ENCODE results near the gene ALAS1. TPM values are rescaled to one million over a fixed set of nuclear protein-coding genes. Genes with fewer than 3 reads are reported as not detected.
A peak's percentile ranks its signal among the peaks of the same experiment; 100 is the strongest.
"Not testable (repeated sequence)": the region's sequence is repeated elsewhere in the genome, so short reads cannot be mapped to it uniquely, and the experiment has no call there.

The ALAS1 gene
- total and polyA plus RNA-seq, 2 donors (not counting 3 experiments of a cell fraction or from before 2014, with no cell fraction given), result 45.1 to 72.1 TPM

GRCh38 chr3:52151991-52152390 lies 46.0 kb upstream of the ALAS1 start:
- FAIRE-seq; DNase-seq (ENCODE audit: low read depth, low spot score); H3K27ac ChIP-seq (ENCODE audit: insufficient read depth, low read depth, low read length); H3K27me3 ChIP-seq (ENCODE audit: control insufficient read depth in 2 of 2, insufficient read depth in 2 of 2, low read length in 2 of 2); H3K4me3 ChIP-seq (replicated peaks in 1 of 3; ENCODE audit: insufficient read depth in 1 of 3, low read depth in 1 of 3, low read length in 3 of 3); H3K79me2 ChIP-seq (ENCODE audit: control insufficient read depth, insufficient read depth, low read length); H4K20me1 ChIP-seq (replicated peaks; ENCODE audit: control insufficient read depth, extremely low read depth, insufficient read depth, low read length); H3K36me3 ChIP-seq (ENCODE audit: control insufficient read depth in 2 of 2, extremely low read depth in 1 of 2, insufficient read depth in 2 of 2, low read length in 2 of 2); H3K4me2 ChIP-seq (ENCODE audit: insufficient read depth, low read length); POLR2A ChIA-PET; H3K9me1 ChIP-seq (replicated peaks; ENCODE audit: control insufficient read depth, extremely low read depth, insufficient read depth, low read length); H2AFZ ChIP-seq (ENCODE audit: low read depth, low read length); H3K9me3 ChIP-seq (replicated peaks; ENCODE audit: control insufficient read depth, insufficient read depth, low read length); H3K9ac ChIP-seq (replicated peaks; ENCODE audit: extremely low read depth, insufficient read depth, low read length); dilution Hi-C loops (cut with MboI; ENCODE audit: extremely low pct_ligation_motif_present, low sequenced_read_pairs); BruUV-seq (replicated peaks): not testable (repeated sequence)
- peaks cover 14% of the 10 kb centered on the region for H3K4me1 ChIP-seq (ENCODE audit: control insufficient read depth, extremely low read depth, insufficient read depth, low read length)
- intact Hi-C loops (cut with micrococcal nuclease), result loop anchor here (5.0 kb wide), 1 partner anchor 125 kb away; the partner anchor contains the start of gene WDR82
- CTCF ChIA-PET, result interaction anchor here (1.6 kb wide), 1 partner anchor 151 kb away, joined by 6 read pairs; no protein-coding TSS in a partner anchor

- no peak for DNase-seq (ENCODE audit: low read depth, low spot score)
- dilution Hi-C loops (cut with MboI; ENCODE audit: extremely low pct_ligation_motif_present, low sequenced_read_pairs) (no loop called here), intact Hi-C loops (cut with micrococcal nuclease) (loop anchor here (1.0 to 5.0 kb wide), 3 partner anchors 45 to 124 kb away; partner anchors contain the start of genes ALAS1 and WDR82)
- Histone ChIP-seq H2AFZ (ENCODE audit: low read depth, low read length) (peak overlapping the region; percentile 80), H3K4me2 (ENCODE audit: insufficient read depth, low read length) (peak overlapping the region; percentile 65), H3K27me3 (ENCODE audit: control insufficient read depth in 2 of 2, insufficient read depth in 2 of 2, low read length in 2 of 2) (no peaks in the 10 kb centered on the region), H3K9me1 (replicated peaks; ENCODE audit: control insufficient read depth, extremely low read depth, insufficient read depth, low read length) (no peaks in the 10 kb centered on the region), H3K79me2 (ENCODE audit: control insufficient read depth, insufficient read depth, low read length) (peaks cover 3% of the 10 kb centered on the region), H3K4me3 (replicated peaks in 1 of 3; ENCODE audit: insufficient read depth in 1 of 3, low read depth in 1 of 3, low read length in 3 of 3) (peak overlapping the region; percentile 64 to 69 (median 65)), H3K9me3 (replicated peaks; ENCODE audit: control insufficient read depth, insufficient read depth, low read length) (no peaks in the 10 kb centered on the region), H4K20me1 (replicated peaks; ENCODE audit: control insufficient read depth, extremely low read depth, insufficient read depth, low read length) (no peaks in the 10 kb centered on the region), H3K27ac (ENCODE audit: insufficient read depth, low read depth, low read length) (peak overlapping the region; percentile 51), H3K9ac (replicated peaks; ENCODE audit: extremely low read depth, insufficient read depth, low read length) (peak overlapping the region; percentile 64), H3K36me3 (ENCODE audit: control insufficient read depth in 2 of 2, extremely low read depth in 1 of 2, insufficient read depth in 2 of 2, low read length in 2 of 2) (peaks cover 0 to 3% of the 10 kb centered on the region in 2 experiments), H3K4me1 (ENCODE audit: control insufficient read depth, extremely low read depth, insufficient read depth, low read length) (peaks cover 14% of the 10 kb centered on the region)
- BruUV-seq (replicated peaks), result no TSS peak
- no peak for TF ChIP-seq CTCF (IDR thresholded peaks at IDR 0.05; ENCODE audit: extremely low read depth in 1 of 2, insufficient read depth in 1 of 2, low read depth in 1 of 2, low read length in 2 of 2)
- TF ChIP-seq MYC (IDR thresholded peaks at IDR 0.05; ENCODE audit: low read depth, low read length), result no peak
- ChIA-PET CTCF (interaction anchor here (0.7 to 1.6 kb wide), 9 partner anchors 9 to 186 kb away, joined by 3 to 15 read pairs (median 4); partner anchors contain the start of genes ALAS1 and DUSP7), POLR2A (interaction anchor here (0.6 to 1.3 kb wide), 2 partner anchors 123 to 158 kb away, joined by 3 to 14 read pairs; partner anchors contain the start of gene RPL29)
- FAIRE-seq, result no peak
These were observed 44.4 kb upstream of the ALAS1 start for GRCh38 chr3:52153389-52154096.
